Natural killer cell treated with Interleukin-12 subunit alpha and Interleukin-12 subunit beta and Interleukin-15 and Interleukin-18, amount 100 ng/mL, for 72 hours (primary cell): ENCODE data around the gene DLGAP1. TPM values are rescaled to one million over a fixed set of nuclear protein-coding genes. Genes with fewer than 3 reads are reported as not detected.

ENCODE experiments used
- ATAC-seq, 2 donors: fragments of 150-1000 bp; cut with Tn5 transposase in 1 of 2; sonication (Bioruptor Pico), chemical (Tn5 transposase) in 1 of 2; 2 replicates each; pipeline ENCODE4 v1.10.0; 2021
- DNase-seq: peaks from one replicate; pipeline ENCODE4 v3.0.0; 2022; ENCODE audit warnings: low spot score
- H3K27ac Mint-ChIP-seq, 2 donors: 1 replicate in 1 of 2; 2 replicates in 1 of 2; pipeline ENCODE4 v1.8.0; 2022; ENCODE audit warnings: mixed read lengths in 2 of 2, mild to moderate bottlenecking in 1 of 2, moderate library complexity in 1 of 2
- H3K27me3 Mint-ChIP-seq, 2 donors: 1 replicate in 1 of 2; 2 replicates in 1 of 2; pipeline ENCODE4 v1.8.0; 2022; ENCODE audit warnings: mixed read lengths in 2 of 2
- H3K36me3 Mint-ChIP-seq: one replicate; pipeline ENCODE4 v1.8.0; 2022; ENCODE audit warnings: mixed read lengths
- H3K4me1 Mint-ChIP-seq, 2 donors: 1 replicate in 1 of 2; 2 replicates in 1 of 2; pipeline ENCODE4 v1.8.0; 2022; ENCODE audit warnings: low read depth in 2 of 2, mixed read lengths in 2 of 2, mild to moderate bottlenecking in 1 of 2
- H3K4me3 Mint-ChIP-seq: one replicate; pipeline ENCODE4 v1.8.0; 2022; ENCODE audit warnings: mixed read lengths
- H3K9me3 Mint-ChIP-seq: 2 replicates; pipeline ENCODE4 v1.8.0; 2022; ENCODE audit warnings: mixed read lengths
- total RNA-seq, 2 donors: library from RNA; stranded (reverse); gene quantifications; one replicate each; pipeline ENCODE4 v1.2.3, GENCODE V29; 2022

Gene DLGAP1
- total RNA-seq, 2 donors from 2014 or later, result not detected

GRCh38 chr18:3973191-3973850 lies 481.8 kb downstream of the DLGAP1 start:
- DNase-seq (no peak), ATAC-seq (no peak)
- Mint-ChIP-seq H3K4me3 (no peak overlapping the region), H3K27ac (no peak overlapping the region), H3K27me3 (peaks cover 3 to 6% of the 10 kb centered on the region in 2 donors), H3K4me1 (no peaks in the 10 kb centered on the region), H3K9me3 (peaks cover 1% of the 10 kb centered on the region), H3K36me3 (peaks cover under 1% of the 10 kb centered on the region)

- no peak for ATAC-seq
- Mint-ChIP-seq H3K9me3 (no peaks in the 10 kb centered on the region), H3K27ac (no peak overlapping the region), H3K4me1 (no peaks in the 10 kb centered on the region), H3K27me3 (peaks cover 3 to 6% of the 10 kb centered on the region in 2 donors), H3K36me3 (no peaks in the 10 kb centered on the region), H3K4me3 (no peak overlapping the region)
- DNase-seq, result no peak
Observed at GRCh38 chr18:3972291-3972930, 482.7 kb downstream of the DLGAP1 start.

DNA sequence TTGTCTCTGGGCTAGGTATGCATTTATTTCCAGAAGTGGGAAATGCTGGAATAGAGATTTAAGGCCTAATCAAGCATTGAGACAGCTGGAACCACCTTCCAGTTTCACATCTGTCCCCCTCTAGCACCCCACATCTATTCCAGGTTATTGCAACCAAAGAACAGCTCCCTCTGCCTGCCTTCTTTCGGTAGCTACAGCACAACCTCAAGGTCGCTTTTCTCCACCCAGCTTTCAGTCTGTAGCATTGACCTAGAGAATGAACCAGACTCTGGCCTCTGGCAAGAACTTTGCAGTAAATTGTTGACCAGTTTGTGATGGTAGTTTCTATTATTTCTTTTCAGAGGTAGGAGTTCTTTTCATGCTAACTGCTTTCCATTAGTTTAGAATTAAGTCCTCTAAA lies 484.2 kb downstream of the DLGAP1 start:
- Mint-ChIP-seq H3K4me1 (no peaks in the 10 kb centered on the region), H3K4me3 (no peak overlapping the region), H3K27me3 (peaks cover 3 to 16% of the 10 kb centered on the region in 2 donors), H3K27ac (no peak overlapping the region), H3K9me3 (no peaks in the 10 kb centered on the region), H3K36me3 (no peaks in the 10 kb centered on the region)
- no peak for ATAC-seq
- DNase-seq, result no peak

GRCh38 chr18:3967359-3968180 lies 487.5 kb downstream of the DLGAP1 start:
- DNase-seq (no peak), ATAC-seq (no peak)
- Mint-ChIP-seq H3K27me3 (peaks cover 0 to 27% of the 10 kb centered on the region in 2 donors), H3K4me1 (no peaks in the 10 kb centered on the region), H3K27ac (no peak overlapping the region), H3K4me3 (no peak overlapping the region), H3K9me3 (no peaks in the 10 kb centered on the region), H3K36me3 (no peaks in the 10 kb centered on the region)

GRCh38 chr18:3966642-3967358 lies 488.3 kb downstream of the DLGAP1 start:
- Mint-ChIP-seq H3K36me3 (no peaks in the 10 kb centered on the region), H3K27me3 (peaks cover 0 to 25% of the 10 kb centered on the region in 2 donors), H3K9me3 (no peaks in the 10 kb centered on the region), H3K4me1 (no peaks in the 10 kb centered on the region), H3K27ac (no peak overlapping the region), H3K4me3 (no peak overlapping the region)
- peak in 1 of 2 donors; percentile 15 for ATAC-seq
- DNase-seq, result no peak

DNA sequence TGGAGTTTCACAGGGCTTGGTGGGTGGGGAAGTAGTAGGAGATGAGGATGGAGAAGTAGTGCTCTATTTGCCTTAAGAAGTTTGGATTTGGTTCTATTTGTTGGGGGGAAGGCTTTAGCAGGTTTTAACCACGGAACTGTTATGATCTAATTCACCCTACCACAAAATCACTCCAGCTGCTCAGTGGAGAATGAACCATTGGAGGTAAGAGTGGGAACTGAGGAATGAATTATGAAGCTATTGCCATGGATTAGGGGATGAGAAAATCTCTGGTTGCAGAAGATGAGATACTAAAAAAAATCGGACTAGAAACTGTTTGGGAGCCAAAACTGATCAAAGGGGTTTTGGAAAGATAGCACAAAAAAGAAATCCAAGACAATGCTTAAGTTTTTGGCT lies 488.9 kb downstream of the DLGAP1 start:
- H3K27me3 Mint-ChIP-seq, result peaks cover 0 to 25% of the 10 kb centered on the region in 2 donors
- ATAC-seq (no peak), DNase-seq (no peak)
- no peaks in the 10 kb centered on the region for H3K9me3 Mint-ChIP-seq
- no peaks in the 10 kb centered on the region for H3K36me3 Mint-ChIP-seq
- H3K27ac Mint-ChIP-seq, result no peak overlapping the region
- no peak overlapping the region for H3K4me3 Mint-ChIP-seq
- H3K4me1 Mint-ChIP-seq, result no peaks in the 10 kb centered on the region

DNA sequence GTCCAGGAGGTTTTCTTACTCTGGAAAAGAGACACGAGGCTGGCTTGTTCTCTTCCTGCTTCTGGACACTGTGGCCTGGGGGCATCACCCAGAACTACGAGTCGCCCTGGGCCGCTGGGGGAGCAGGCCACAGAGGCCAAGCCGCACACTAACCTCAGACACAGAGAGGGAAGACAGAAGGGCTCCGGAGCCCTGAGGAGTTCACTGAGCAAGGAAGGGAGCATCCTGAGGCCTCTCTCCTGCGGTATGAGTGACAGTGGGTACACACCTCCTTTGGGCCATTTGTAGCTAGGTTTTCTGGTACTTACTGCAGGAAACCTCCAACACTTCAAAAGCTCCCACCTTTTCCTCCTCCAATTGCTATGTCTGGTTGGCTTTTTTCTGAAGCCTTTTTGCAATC lies 494.1 kb downstream of the DLGAP1 start:
- no peak overlapping the region for H3K4me3 Mint-ChIP-seq
- peaks cover 0 to 15% of the 10 kb centered on the region in 2 donors for H3K27me3 Mint-ChIP-seq
- no peaks in the 10 kb centered on the region for H3K4me1 Mint-ChIP-seq
- H3K9me3 Mint-ChIP-seq, result no peaks in the 10 kb centered on the region
- no peak for DNase-seq
- H3K27ac Mint-ChIP-seq, result no peak overlapping the region
- peak in 1 of 2 donors; percentile 43 for ATAC-seq
- H3K36me3 Mint-ChIP-seq, result no peaks in the 10 kb centered on the region

DNA sequence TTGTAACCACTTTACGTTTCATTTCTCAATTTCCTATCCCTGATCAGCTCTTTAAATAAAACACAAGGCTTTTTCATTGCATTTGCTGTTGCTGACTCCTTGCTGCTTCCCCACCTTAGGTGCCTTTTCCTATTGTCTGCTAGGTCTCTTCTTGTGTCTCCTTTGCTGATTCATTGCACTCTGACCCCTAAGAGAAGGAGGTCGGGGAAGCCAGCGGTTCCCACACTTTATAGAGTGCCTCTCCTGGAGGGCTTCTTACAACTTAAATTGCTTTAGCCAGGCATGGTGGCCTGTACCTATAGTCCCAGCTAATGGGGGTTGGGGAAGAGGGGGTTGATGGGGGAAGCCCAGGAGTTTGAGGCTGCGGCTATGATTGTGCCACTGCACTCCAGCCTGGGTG lies 495.0 kb downstream of the DLGAP1 start:
- DNase-seq (no peak), ATAC-seq (no peak)
- peaks cover 0 to 15% of the 10 kb centered on the region in 2 donors for H3K27me3 Mint-ChIP-seq
- H3K27ac Mint-ChIP-seq, result no peak overlapping the region
- no peaks in the 10 kb centered on the region for H3K9me3 Mint-ChIP-seq
- H3K36me3 Mint-ChIP-seq, result no peaks in the 10 kb centered on the region
- H3K4me3 Mint-ChIP-seq, result no peak overlapping the region
- H3K4me1 Mint-ChIP-seq, result no peaks in the 10 kb centered on the region

DNA sequence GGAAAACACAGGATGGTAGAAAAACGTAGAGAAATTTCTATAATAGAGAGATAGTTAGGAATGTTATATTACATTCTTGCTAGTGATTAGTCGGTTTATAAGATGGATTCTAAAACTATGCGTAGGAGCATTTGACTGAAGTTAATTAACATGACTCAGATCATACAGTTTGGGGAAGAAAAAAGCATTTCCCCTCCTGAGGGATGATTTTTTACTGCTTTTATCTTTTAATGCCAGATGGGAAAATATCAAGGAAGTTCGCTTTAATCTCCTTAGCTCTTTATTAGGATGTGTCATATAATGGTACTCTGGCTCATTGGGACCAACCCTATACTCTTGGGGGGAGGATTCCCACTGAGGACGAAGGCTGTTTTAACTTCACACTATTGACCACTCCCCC lies 503.1 kb downstream of the DLGAP1 start:
- DNase-seq, result no peak
- Mint-ChIP-seq H3K9me3 (peaks cover 3% of the 10 kb centered on the region), H3K27ac (no peak overlapping the region)

DNA sequence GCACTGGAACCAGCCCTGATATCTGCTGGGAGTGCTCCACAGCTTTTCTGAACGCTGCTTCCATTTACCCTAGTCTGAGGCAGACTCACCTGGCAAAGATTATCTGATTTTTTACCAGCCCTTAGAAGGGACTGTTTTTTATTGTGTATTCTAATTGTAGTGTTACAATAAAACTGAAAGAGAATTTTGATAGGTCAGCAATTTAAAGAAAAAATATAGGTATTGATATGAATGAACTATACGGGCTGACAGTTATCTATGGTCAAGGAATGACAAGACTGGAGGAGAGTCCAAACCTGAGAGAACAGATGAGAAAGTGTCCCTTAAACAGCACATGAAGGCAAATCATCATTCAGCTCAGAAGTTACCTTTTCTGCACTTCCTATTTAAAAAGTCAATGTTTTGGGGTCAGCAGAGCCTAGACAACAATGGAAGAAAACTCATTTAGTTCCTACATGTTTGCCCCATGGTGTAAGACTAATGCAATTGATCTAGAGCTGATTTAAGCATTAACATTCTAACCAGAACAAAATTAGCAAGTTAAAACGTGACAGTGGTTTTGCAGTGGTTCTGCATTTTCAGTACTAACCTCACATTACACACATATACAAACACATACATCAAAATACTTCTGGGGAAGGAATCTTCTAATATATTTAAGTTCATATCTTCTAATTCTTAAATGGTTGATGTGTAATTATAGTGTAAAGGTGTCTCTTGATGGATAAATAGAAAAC lies 504.3 kb downstream of the DLGAP1 start:
- Mint-ChIP-seq H3K9me3 (peaks cover 3% of the 10 kb centered on the region), H3K4me1 (no peaks in the 10 kb centered on the region), H3K4me3 (no peak overlapping the region), H3K27me3 (peaks cover 4% of the 10 kb centered on the region in 2 donors), H3K36me3 (no peaks in the 10 kb centered on the region), H3K27ac (no peak overlapping the region)
- ATAC-seq, result no peak
- DNase-seq, result no peak

More for the DNA sequence above, 503.1 kb downstream of the DLGAP1 start:
- Mint-ChIP-seq H3K4me3 (no peak overlapping the region), H3K4me1 (no peaks in the 10 kb centered on the region), H3K36me3 (no peaks in the 10 kb centered on the region), H3K27me3 (peaks cover 4% of the 10 kb centered on the region in 2 donors)
- ATAC-seq, result no peak

- H3K9me3 Mint-ChIP-seq, result peaks cover 3% of the 10 kb centered on the region
- H3K27me3 Mint-ChIP-seq, result peaks cover 0 to 4% of the 10 kb centered on the region in 2 donors
- no peaks in the 10 kb centered on the region for H3K36me3 Mint-ChIP-seq
- H3K27ac Mint-ChIP-seq, result no peak overlapping the region
- DNase-seq (no peak), ATAC-seq (no peak)
- no peaks in the 10 kb centered on the region for H3K4me1 Mint-ChIP-seq
- H3K4me3 Mint-ChIP-seq, result no peak overlapping the region
Observed at GRCh38 chr18:3948958-3949357, 506.1 kb downstream of the DLGAP1 start.

DNA sequence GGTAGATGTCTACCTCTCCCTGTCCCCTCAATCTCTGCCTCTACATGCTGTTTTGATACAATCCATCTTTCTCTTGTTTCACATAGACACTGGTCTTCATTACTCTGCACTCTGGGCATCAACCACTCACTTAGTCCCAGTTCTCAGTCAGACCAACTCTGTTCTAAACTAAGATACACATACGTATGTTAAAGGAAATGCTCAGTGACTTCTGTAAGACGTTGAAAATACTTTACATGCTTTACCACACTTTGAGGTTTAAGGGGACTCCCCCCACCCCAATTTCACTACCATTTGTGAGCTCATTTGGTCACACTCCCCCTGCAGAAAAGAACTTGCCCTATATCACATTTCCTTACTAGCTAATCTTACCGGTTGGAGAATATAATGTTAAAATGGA lies 507.7 kb downstream of the DLGAP1 start:
- Mint-ChIP-seq H3K27me3 (peaks cover 0 to 4% of the 10 kb centered on the region in 2 donors), H3K4me1 (no peaks in the 10 kb centered on the region), H3K4me3 (no peak overlapping the region), H3K36me3 (no peaks in the 10 kb centered on the region), H3K9me3 (peaks cover 7% of the 10 kb centered on the region), H3K27ac (no peak overlapping the region)
- DNase-seq (no peak), ATAC-seq (no peak)

- DNase-seq, result no peak
- no peaks in the 10 kb centered on the region for H3K36me3 Mint-ChIP-seq
- H3K27me3 Mint-ChIP-seq, result peaks cover 0 to 7% of the 10 kb centered on the region in 2 donors
- peaks cover 10% of the 10 kb centered on the region for H3K9me3 Mint-ChIP-seq
- no peak overlapping the region for H3K27ac Mint-ChIP-seq
- H3K4me1 Mint-ChIP-seq, result no peaks in the 10 kb centered on the region
- no peak overlapping the region for H3K4me3 Mint-ChIP-seq
- ATAC-seq, result no peak
Observed at GRCh38 chr18:3935305-3935704, 519.8 kb downstream of the DLGAP1 start.
